Parathyroid adenoma (tissue), 2 donors: Measurements from ENCODE around the gene SOX13.

Source experiments
- H2AFZ ChIP-seq: fragments of 300-600 bp; sonication (generic); one replicate; pipeline ENCODE4 v1.7.0; 2017; ENCODE audit warnings: antibody characterized with exemption, mild to moderate bottlenecking
- H3K27ac ChIP-seq: fragments of 300-600 bp; sonication (generic); one replicate; pipeline ENCODE4 v1.7.0; 2017
- H3K27me3 ChIP-seq: fragments of 300-600 bp; sonication (generic); one replicate; pipeline ENCODE4 v1.7.0; 2017; ENCODE audit warnings: low read length; ENCODE audit not compliant: control insufficient read depth, insufficient read depth
- H3K36me3 ChIP-seq: fragments of 300-600 bp; sonication (generic); one replicate; pipeline ENCODE4 v1.7.0; 2017; ENCODE audit warnings: low read length; ENCODE audit not compliant: control insufficient read depth, insufficient read depth
- H3K4me1 ChIP-seq: fragments of 300-600 bp; sonication (generic); one replicate; pipeline ENCODE4 v1.7.0; 2017; ENCODE audit warnings: control low read depth
- H3K4me2 ChIP-seq: fragments of 300-600 bp; sonication (generic); one replicate; pipeline ENCODE4 v1.7.0; 2017; ENCODE audit warnings: low read length
- H3K4me3 ChIP-seq: fragments of 300-600 bp; sonication (generic); one replicate; pipeline ENCODE4 v1.7.0; 2017; ENCODE audit warnings: low read depth, low read length
- H3K79me2 ChIP-seq: fragments of 300-600 bp; sonication (generic); one replicate; pipeline ENCODE4 v1.7.0; 2017; ENCODE audit warnings: control low read depth
- H3K9ac ChIP-seq: fragments of 300-600 bp; sonication (generic); one replicate; pipeline ENCODE4 v1.7.0; 2017; ENCODE audit warnings: mild to moderate bottlenecking
- H3K9me3 ChIP-seq: fragments of 300-600 bp; sonication (generic); one replicate; pipeline ENCODE4 v1.7.0; 2017; ENCODE audit warnings: low read length; ENCODE audit not compliant: control insufficient read depth
- TF ChIP-seq, protein P1 (sequence below): fragments of 300-600 bp; sonication (generic); IDR thresholded peaks from one replicate; pipeline ENCODE4 v1.7.0; 2017; ENCODE audit warnings: antibody characterized with exemption, mild to moderate bottlenecking
- donor health status: primary hyperparathyroidism.

Gene SOX13

DNA sequence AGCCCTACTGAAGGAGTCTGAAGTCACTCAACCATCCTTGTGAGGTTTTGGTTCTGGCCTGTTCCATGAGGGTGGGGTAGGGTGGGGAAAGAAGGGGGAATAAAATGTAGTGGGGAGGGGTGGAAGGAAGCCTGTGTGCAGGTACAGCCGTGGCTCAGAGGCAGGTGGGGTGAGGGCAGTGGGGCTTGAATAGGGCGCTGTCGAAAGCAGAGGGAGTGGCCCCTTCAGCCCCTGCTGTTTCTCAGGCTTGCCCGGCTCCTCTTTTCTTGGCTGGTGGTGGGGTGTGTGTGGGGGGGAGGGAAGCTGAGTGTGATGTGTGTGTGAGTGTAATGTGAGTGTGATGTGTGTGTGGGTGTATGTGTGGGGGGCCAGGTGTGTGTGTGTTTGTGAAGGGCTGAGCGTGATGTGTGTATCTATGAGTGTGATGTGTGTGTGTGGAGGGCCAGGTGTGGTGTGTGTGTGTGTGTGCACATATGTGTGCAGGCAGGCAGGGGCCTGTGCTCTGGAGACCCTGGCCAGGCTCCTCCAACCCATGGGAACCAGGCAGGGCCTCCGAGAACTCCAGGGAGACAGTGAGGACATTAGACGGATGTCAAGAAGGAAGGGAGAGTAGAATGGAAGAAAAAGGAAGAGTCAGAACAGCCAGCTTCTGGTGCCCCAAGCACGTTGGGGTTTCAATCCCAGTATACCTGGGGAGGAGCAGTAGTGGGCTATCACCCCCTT lies 9.0 kb downstream of the SOX13 start:
- Histone ChIP-seq H3K27ac (peak overlapping the region; percentile 39), H3K9me3 (no peaks in the 10 kb centered on the region), H3K36me3 (no peaks in the 10 kb centered on the region), H3K9ac (no peak overlapping the region), H3K4me2 (no peak overlapping the region), H3K4me1 (peaks cover 32% of the 10 kb centered on the region), H3K4me3 (no peak overlapping the region), H3K79me2 (peaks cover 33% of the 10 kb centered on the region), H2AFZ (no peak overlapping the region), H3K27me3 (no peaks in the 10 kb centered on the region)
- TF ChIP-seq, protein P1, sequence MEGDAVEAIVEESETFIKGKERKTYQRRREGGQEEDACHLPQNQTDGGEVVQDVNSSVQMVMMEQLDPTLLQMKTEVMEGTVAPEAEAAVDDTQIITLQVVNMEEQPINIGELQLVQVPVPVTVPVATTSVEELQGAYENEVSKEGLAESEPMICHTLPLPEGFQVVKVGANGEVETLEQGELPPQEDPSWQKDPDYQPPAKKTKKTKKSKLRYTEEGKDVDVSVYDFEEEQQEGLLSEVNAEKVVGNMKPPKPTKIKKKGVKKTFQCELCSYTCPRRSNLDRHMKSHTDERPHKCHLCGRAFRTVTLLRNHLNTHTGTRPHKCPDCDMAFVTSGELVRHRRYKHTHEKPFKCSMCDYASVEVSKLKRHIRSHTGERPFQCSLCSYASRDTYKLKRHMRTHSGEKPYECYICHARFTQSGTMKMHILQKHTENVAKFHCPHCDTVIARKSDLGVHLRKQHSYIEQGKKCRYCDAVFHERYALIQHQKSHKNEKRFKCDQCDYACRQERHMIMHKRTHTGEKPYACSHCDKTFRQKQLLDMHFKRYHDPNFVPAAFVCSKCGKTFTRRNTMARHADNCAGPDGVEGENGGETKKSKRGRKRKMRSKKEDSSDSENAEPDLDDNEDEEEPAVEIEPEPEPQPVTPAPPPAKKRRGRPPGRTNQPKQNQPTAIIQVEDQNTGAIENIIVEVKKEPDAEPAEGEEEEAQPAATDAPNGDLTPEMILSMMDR: no peak

DNA sequence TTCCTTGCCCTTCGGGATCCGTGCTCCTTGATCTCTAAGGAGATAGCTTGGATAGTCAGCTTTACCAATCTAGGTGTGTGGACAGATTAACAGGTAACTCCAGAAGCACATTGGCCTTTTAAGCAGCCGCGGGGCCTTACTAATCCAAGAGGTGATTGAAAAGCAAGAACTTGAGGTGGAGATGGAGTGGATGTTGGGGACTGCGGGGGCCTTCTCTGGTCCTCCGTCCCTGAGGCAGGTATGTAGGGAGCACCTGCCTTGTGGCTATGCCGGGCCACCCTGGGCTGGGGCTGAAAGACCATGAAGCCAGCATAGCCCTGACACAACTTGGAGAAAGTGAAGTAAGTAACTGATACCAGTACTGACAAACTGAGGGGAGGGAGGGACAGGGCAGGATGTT lies 10.6 kb downstream of the SOX13 start:
- Histone ChIP-seq H3K9me3 (no peaks in the 10 kb centered on the region), H3K27me3 (no peaks in the 10 kb centered on the region), H3K36me3 (no peaks in the 10 kb centered on the region), H3K4me1 (peaks cover 48% of the 10 kb centered on the region), H3K79me2 (peaks cover 26% of the 10 kb centered on the region), H3K4me3 (no peak overlapping the region), H3K4me2 (no peak overlapping the region), H2AFZ (no peak overlapping the region), H3K27ac (peak overlapping the region; percentile 72), H3K9ac (no peak overlapping the region)
- TF ChIP-seq, protein P1: no peak

DNA sequence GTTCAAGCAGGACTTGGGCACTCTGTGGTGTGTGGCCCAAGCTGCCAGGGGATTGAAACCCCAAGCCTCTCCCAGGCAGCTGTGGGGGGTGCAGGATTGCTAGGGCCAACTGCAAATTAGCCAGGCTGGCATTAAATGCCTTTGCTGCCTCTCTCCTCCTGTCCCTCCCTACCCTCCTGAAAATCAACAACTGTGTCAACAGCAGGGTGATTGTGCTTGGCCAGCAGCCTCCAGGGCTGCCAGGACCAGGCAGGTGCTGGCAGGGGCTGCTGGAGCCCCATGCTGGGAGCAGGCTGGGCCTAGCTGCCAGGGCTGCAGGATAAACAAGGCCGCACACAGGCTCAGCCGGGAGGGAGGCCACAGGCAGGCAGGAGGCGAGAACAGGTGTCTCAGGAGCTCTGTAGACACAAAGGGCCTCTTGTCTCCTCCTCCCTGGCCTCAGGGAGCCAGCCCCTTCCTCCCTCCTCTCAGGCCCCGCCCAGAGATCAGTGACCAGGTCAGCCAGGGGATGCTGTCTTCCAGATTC lies 11.4 kb downstream of the SOX13 start:
- H3K9ac ChIP-seq: no peak overlapping the region
- H3K9me3 ChIP-seq: no peaks in the 10 kb centered on the region
- TF ChIP-seq, protein P1: no peak
- no peak overlapping the region for H3K4me3 ChIP-seq
- H3K36me3 ChIP-seq: no peaks in the 10 kb centered on the region
- peaks cover 22% of the 10 kb centered on the region for H3K79me2 ChIP-seq
- H3K27ac ChIP-seq: peak overlapping the region; percentile 72
- no peak overlapping the region for H2AFZ ChIP-seq
- H3K27me3 ChIP-seq: no peaks in the 10 kb centered on the region
- no peak overlapping the region for H3K4me2 ChIP-seq
- peaks cover 54% of the 10 kb centered on the region for H3K4me1 ChIP-seq

DNA sequence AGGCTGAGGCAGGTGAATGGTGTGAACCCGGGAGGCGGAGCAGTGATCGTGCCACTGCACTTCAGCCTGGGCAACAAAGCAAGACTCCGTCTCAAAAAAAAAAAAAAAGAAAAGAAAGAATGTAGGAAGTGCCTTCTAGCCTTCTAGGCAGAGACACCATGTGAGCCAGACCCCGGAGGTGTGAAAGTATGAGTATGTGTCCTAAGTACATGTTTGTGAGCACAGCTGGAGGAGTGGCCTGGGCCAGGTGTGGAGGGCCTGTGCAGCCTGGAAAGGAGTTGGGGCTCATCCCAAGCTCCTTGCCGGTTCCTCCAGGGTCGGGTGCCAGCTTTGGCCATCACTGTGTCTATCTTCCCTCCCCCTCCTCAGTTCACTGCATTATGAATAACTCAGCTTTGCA lies 13.0 kb downstream of the SOX13 start:
- peaks cover 16% of the 10 kb centered on the region for H3K79me2 ChIP-seq
- no peak overlapping the region for H3K9ac ChIP-seq
- TF ChIP-seq, protein P1: no peak
- H3K4me3 ChIP-seq: no peak overlapping the region
- H2AFZ ChIP-seq: no peak overlapping the region
- no peaks in the 10 kb centered on the region for H3K36me3 ChIP-seq
- no peaks in the 10 kb centered on the region for H3K9me3 ChIP-seq
- H3K4me1 ChIP-seq: peaks cover 57% of the 10 kb centered on the region
- no peaks in the 10 kb centered on the region for H3K27me3 ChIP-seq
- no peak overlapping the region for H3K4me2 ChIP-seq
- no peak overlapping the region for H3K27ac ChIP-seq
